GM12878 (cell line): ENCODE results near the gene FUT6. TPM values are rescaled to one million over a fixed set of nuclear protein-coding genes. Genes with fewer than 3 reads are reported as not detected.

ENCODE experiments used
- ATAC-seq: fragments of 200-7000 bp; cut with Tn5 transposase; 3 replicates; pipeline ENCODE4 v1.9.1; 2020; ENCODE audit warnings: mild to moderate bottlenecking, moderate library complexity
- BruUV-seq: library from RNA; stranded (reverse); fragments of 400-500 nt; replicated peaks from 2 replicates; lab custom pipeline; 2021; lab: Mats Ljungman, UMichigan
- CTCF ChIA-PET: fragments of 300-600 bp; sonication (Branson Sonifier 250); formaldehyde crosslinking; extraction: SDS; loops from one replicate; lab custom pipeline; 2021; ENCODE audit warnings: inconsistent platforms; lab: Yijun Ruan, JAX
- POLR2A ChIA-PET: fragments of 350-600 bp; formaldehyde crosslinking; extraction: SDS; loops from one replicate; lab custom pipeline; 2021; ENCODE audit warnings: inconsistent platforms; lab: Charles Lee
- RAD21 ChIA-PET: fragments of 300-600 bp; sonication (Branson Sonifier 250); formaldehyde crosslinking; loops from one replicate; lab custom pipeline; 2023; ENCODE audit warnings: antibody characterized with exemption; ENCODE audit not compliant: unreplicated experiment; lab: Charles Lee
- SMC1A ChIA-PET: fragments of 300-600 bp; sonication (Branson Sonifier 250); formaldehyde crosslinking; loops from one replicate; lab custom pipeline; 2023; ENCODE audit not compliant: unreplicated experiment, uncharacterized antibody; lab: Charles Lee
- DNase-seq: peaks from one replicate; pipeline ENCODE4 v3.0.0-alpha.2; 2011; ENCODE audit warnings: low read depth, low spot score
- FAIRE-seq: peaks from 3 replicates; lab custom pipeline; 2011; peaks lifted over from hg19 to GRCh38; lab: Jason Lieb, UNC
- H2AFZ ChIP-seq: 2 replicates; pipeline ENCODE4 v1.6.0; 2011; ENCODE audit warnings: low read depth, low read length, control low read depth; ENCODE audit not compliant: control insufficient read depth
- H3K27ac ChIP-seq: 2 replicates; pipeline ENCODE4 v1.5.1; 2011; ENCODE audit warnings: control low read depth; ENCODE audit not compliant: control insufficient read depth, insufficient read depth
- H3K27me3 ChIP-seq, 2 experiments: replicated peaks in 1 of 2; 2 replicates each; pipeline versions ENCODE4 v1.6.0 to v1.6.1; 2011; ENCODE audit warnings: low read length in 1 of 2; ENCODE audit not compliant: control insufficient read depth in 2 of 2, insufficient read depth in 2 of 2
- H3K36me3 ChIP-seq, 2 experiments: 2 replicates each; pipeline ENCODE4 v1.5.1; 2011; ENCODE audit warnings: low read length in 1 of 2; ENCODE audit not compliant: control insufficient read depth in 2 of 2, insufficient read depth in 2 of 2
- H3K4me1 ChIP-seq: 2 replicates; pipeline ENCODE4 v1.6.1; 2011; ENCODE audit warnings: mild to moderate bottlenecking, low read length, moderate library complexity, mixed read lengths; ENCODE audit not compliant: control insufficient read depth, insufficient read depth
- H3K4me2 ChIP-seq: 2 replicates; pipeline ENCODE4 v1.6.0; 2011; ENCODE audit warnings: control low read depth; ENCODE audit not compliant: control insufficient read depth, insufficient read depth
- H3K4me3 ChIP-seq: fragments of 200-600 bp; sonication (generic); 2 replicates; pipeline ENCODE4 v1.5.1; 2016
- H3K79me2 ChIP-seq: 2 replicates; pipeline ENCODE4 v1.6.0; 2011; ENCODE audit warnings: low read length; ENCODE audit not compliant: control insufficient read depth, insufficient read depth
- H3K9ac ChIP-seq: 2 replicates; pipeline ENCODE4 v1.8.0; 2011; ENCODE audit warnings: low read length, control low read depth, mixed read lengths; ENCODE audit not compliant: control insufficient read depth, insufficient read depth
- H3K9me3 ChIP-seq: replicated peaks from 3 replicates; pipeline ENCODE4 v1.5.1; 2011; ENCODE audit warnings: mild to moderate bottlenecking, low read length; ENCODE audit not compliant: control insufficient read depth, insufficient read depth
- H4K20me1 ChIP-seq: 2 replicates; pipeline ENCODE4 v1.6.0; 2011; ENCODE audit not compliant: control insufficient read depth, insufficient read depth
- BCL3 ChIP-seq: IDR thresholded peaks from 2 replicates; pipeline ENCODE4 v1.6.1; 2011; ENCODE audit warnings: borderline replicate concordance, low read depth, mild to moderate bottlenecking, moderate library complexity, low read length; ENCODE audit not compliant: insufficient read depth, poor library complexity, severe bottlenecking
- CBX5 ChIP-seq: sonication (generic); IDR thresholded peaks from 2 replicates; pipeline ENCODE4 v1.6.1; 2016; ENCODE audit warnings: low read depth, moderate library complexity, mild to moderate bottlenecking, inconsistent platforms
- CHD4 ChIP-seq: fragments of 200-600 bp; sonication (generic); IDR thresholded peaks from 2 replicates; pipeline ENCODE4 v1.6.1; 2016; ENCODE audit warnings: mild to moderate bottlenecking
- EED ChIP-seq: sonication (generic); IDR thresholded peaks from 2 replicates; pipeline ENCODE4 v1.6.1; 2016; ENCODE audit warnings: antibody characterized with exemption, low read depth
- EGR1 ChIP-seq, 2 experiments: IDR thresholded peaks; 1 replicate in 1 of 2; 2 replicates in 1 of 2; pipeline ENCODE4 v1.6.1; 2011 to 2012; ENCODE audit warnings: low read depth in 2 of 2, low read length in 2 of 2, borderline replicate concordance in 1 of 2, mild to moderate bottlenecking in 1 of 2, moderate library complexity in 1 of 2
- KLF5 ChIP-seq: fragments of 450-650 bp; IDR thresholded peaks from 2 replicates; pipeline ENCODE4 v1.6.1; 2014; ENCODE audit warnings: mild to moderate bottlenecking; ENCODE audit not compliant: partially characterized antibody
- LARP7 ChIP-seq: fragments of 450-650 bp; IDR thresholded peaks from 2 replicates; pipeline ENCODE4 v1.6.1; 2017; ENCODE audit warnings: mild to moderate bottlenecking
- NFXL1 ChIP-seq: fragments of 450-650 bp; IDR thresholded peaks from 2 replicates; pipeline ENCODE4 v1.6.1; 2017; ENCODE audit warnings: antibody characterized with exemption, mild to moderate bottlenecking, borderline replicate concordance
- NR2C2 ChIP-seq: IDR thresholded peaks from 2 replicates; pipeline ENCODE4 v1.6.1; 2011; ENCODE audit warnings: borderline replicate concordance, low read depth; ENCODE audit not compliant: control insufficient read depth, insufficient read length
- PKNOX1 ChIP-seq: fragments of 450-650 bp; IDR thresholded peaks from 2 replicates; pipeline ENCODE4 v1.6.1; 2016; ENCODE audit warnings: mild to moderate bottlenecking
- POLR2AphosphoS2 ChIP-seq: IDR thresholded peaks from 2 replicates; pipeline ENCODE4 v1.6.1; 2011; ENCODE audit warnings: low read depth, mild to moderate bottlenecking, low read length, improper control_type of control experiment, moderate library complexity
- SKIL ChIP-seq: fragments of 450-650 bp; IDR thresholded peaks from 2 replicates; pipeline ENCODE4 v1.6.1; 2017; ENCODE audit warnings: mild to moderate bottlenecking, low read depth, inconsistent platforms; ENCODE audit not compliant: poor library complexity, severe bottlenecking
- SMC3 ChIP-seq: IDR thresholded peaks from 2 replicates; pipeline ENCODE4 v1.6.1; 2011; ENCODE audit warnings: low read length, improper control_type of control experiment, borderline replicate concordance
- YY1 ChIP-seq: IDR thresholded peaks from 2 replicates; pipeline ENCODE4 v1.6.1; 2011; ENCODE audit warnings: low read depth, mild to moderate bottlenecking, low read length
- ZNF217 ChIP-seq: fragments of 450-650 bp; IDR thresholded peaks from 2 replicates; pipeline ENCODE4 v1.6.1; 2017; ENCODE audit warnings: antibody characterized with exemption, mild to moderate bottlenecking
- ZNF274 ChIP-seq: IDR thresholded peaks from one replicate; pipeline ENCODE4 v1.8.0; 2011; ENCODE audit not compliant: insufficient read length, insufficient read depth
- ZNF384 ChIP-seq: IDR thresholded peaks from 2 replicates; pipeline ENCODE4 v1.6.1; 2012; ENCODE audit warnings: low read depth, mild to moderate bottlenecking, low read length, improper control_type of control experiment, borderline replicate concordance
- WGBS: methylation state at CpG from one replicate; pipeline ENCODE4 v1.1.6; 2016; ENCODE audit warnings: low lambda C conversion rate; ENCODE audit not compliant: insufficient replicate concordance, insufficient coverage; ENCODE audit errors: missing lambda C conversion rate; 5-methylcytosine and 5-hydroxymethylcytosine counted together
- in situ Hi-C: fragments of 300-500 bp; cut with MboI; formaldehyde crosslinking; loops from 9 replicates; pipeline ENCODE4 v1.14.3; 2018; ENCODE audit warnings: mixed read lengths
- intact Hi-C: fragments of 100-400 bp; cut with micrococcal nuclease; formaldehyde crosslinking; loops from one replicate; pipeline ENCODE4 v1.14.2; 2022; ENCODE audit not compliant: unreplicated experiment
- polyA plus RNA-seq, 11 experiments: library from polyadenylated mRNA; depleted of rRNA in 4 of 11; unstranded in 6 of 11; stranded (reverse) in 5 of 11; fragments of >200 nt; fragmentation: Nextera tagmentation in 4 of 11; fragmentation: Illumina TruSeq in 1 of 11; extraction: Ambion mirVana in 4 of 11; extraction: Trizol in 1 of 11; gene quantifications; 1 replicate in 1 of 11; 2 replicates in 10 of 11; pipeline versions ENCODE4 v1.2.1 to v1.2.3, GENCODE V29; 2011 to 2016; ENCODE audit warnings: inconsistent platforms in 2 of 11, missing spikeins in 2 of 11, low read depth in 1 of 11
- total RNA-seq, 4 experiments: library from RNA; depleted of rRNA in 3 of 4; stranded (reverse); fragments of >200 nt in 3 of 4; fragmentation: Illumina TruSeq in 1 of 4; extraction: Trizol in 1 of 4; gene quantifications; 2 replicates each; pipeline versions ENCODE4 v1.2.1 to v1.2.3, GENCODE V29; 2013 to 2021

FUT6 gene
- total and polyA plus RNA-seq, 10 of the 15 experiments (the other 5 are each of a cell fraction or from before 2014, with no cell fraction given), result not detected

GRCh38 chr19:5826531-5827341, 12.8 kb downstream of the FUT6 start (continued):
- peak; percentile 51; the same call in 1 of the 2 replicates for TF ChIP-seq PKNOX1

GRCh38 chr19:5825178-5825577, 14.3 kb downstream of the FUT6 start:
- no peak overlapping the region for H3K27ac ChIP-seq
- no peak overlapping the region for H2AFZ ChIP-seq
- no peaks in the 10 kb centered on the region for H3K9me3 ChIP-seq
- no peak for FAIRE-seq
- ATAC-seq, result no peak
- no TSS peak for BruUV-seq
- H4K20me1 ChIP-seq, result no peaks in the 10 kb centered on the region
- H3K4me1 ChIP-seq, result peaks cover 24% of the 10 kb centered on the region
- no peak for DNase-seq
- WGBS, result 88% methylated on average over 15 of the region's 21 CpGs
- ChIA-PET CTCF (interaction anchor here (1.1 kb wide), 1 partner anchor 21 kb away, joined by 4 read pairs; no protein-coding TSS in a partner anchor), POLR2A (no interaction called here), RAD21 (no interaction called here), SMC1A (no interaction called here)
- no peak overlapping the region for H3K4me2 ChIP-seq
- H3K79me2 ChIP-seq, result no peaks in the 10 kb centered on the region
- in situ Hi-C loops, result no loop called here
- intact Hi-C loops, result no loop called here
- no peaks in the 10 kb centered on the region for H3K36me3 ChIP-seq
- no peak overlapping the region for H3K9ac ChIP-seq
- H3K4me3 ChIP-seq, result no peak overlapping the region
- H3K27me3 ChIP-seq, result peaks cover 0 to 4% of the 10 kb centered on the region in 2 experiments; a peak in 2 of 4 replicates
- TF ChIP-seq ZNF384 (no peak), EED (no peak), CHD4 (no peak), CBX5 (no peak), ZNF217 (no peak), SMC3 (no peak), POLR2AphosphoS2 (no peak), LARP7 (no peak), EGR1 (IDR thresholded peaks at IDR 0.05; ENCODE audit: borderline replicate concordance in 1 of 2, low read depth in 2 of 2, low read length in 2 of 2) (no peak), KLF5 (no peak), NFXL1 (no peak), NR2C2 (no peak), BCL3 (no peak), SKIL (no peak), ZNF274 (no peak), YY1 (no peak)
